ENCODE results near the gene GRIP1.

The GRIP1 gene

GRCh38 chr12:66497008-66497897 is 181.6 kb downstream of the GRIP1 start:
- no peak overlapping the region for H3K27ac ChIP-seq
- POLR2A ChIA-PET (ENCODE audit: low non-redundant PET): no interaction called here
- CTCF ChIA-PET: no interaction called here
- no peak for TF ChIP-seq CTCF (conservative IDR thresholded peaks at IDR 0.05; ENCODE audit: low read depth)
- no peak for DNase-seq (ENCODE audit: low spot score)

- ChIA-PET POLR2A (ENCODE audit: low non-redundant PET) (no interaction called here), CTCF (no interaction called here)
- DNase-seq (ENCODE audit: low spot score): no peak
- H3K27ac ChIP-seq: no peak overlapping the region
- TF ChIP-seq CTCF (conservative IDR thresholded peaks at IDR 0.05; ENCODE audit: low read depth): no peak
Measured at GRCh38 chr12:66496595-66496994, 182.3 kb downstream of the GRIP1 start.

- ChIA-PET CTCF (interaction anchor here (0.6 to 1.0 kb wide), 2 partner anchors 199 to 1210 kb away, joined by 4 to 6 read pairs; no protein-coding TSS in a partner anchor), POLR2A (ENCODE audit: low non-redundant PET) (no interaction called here)
- DNase-seq (ENCODE audit: low spot score): no peak
- H3K27ac ChIP-seq: no peak overlapping the region
- no peak for TF ChIP-seq CTCF (conservative IDR thresholded peaks at IDR 0.05; ENCODE audit: low read depth)
Measured at GRCh38 chr12:66495709-66496108, 183.2 kb downstream of the GRIP1 start.

DNA sequence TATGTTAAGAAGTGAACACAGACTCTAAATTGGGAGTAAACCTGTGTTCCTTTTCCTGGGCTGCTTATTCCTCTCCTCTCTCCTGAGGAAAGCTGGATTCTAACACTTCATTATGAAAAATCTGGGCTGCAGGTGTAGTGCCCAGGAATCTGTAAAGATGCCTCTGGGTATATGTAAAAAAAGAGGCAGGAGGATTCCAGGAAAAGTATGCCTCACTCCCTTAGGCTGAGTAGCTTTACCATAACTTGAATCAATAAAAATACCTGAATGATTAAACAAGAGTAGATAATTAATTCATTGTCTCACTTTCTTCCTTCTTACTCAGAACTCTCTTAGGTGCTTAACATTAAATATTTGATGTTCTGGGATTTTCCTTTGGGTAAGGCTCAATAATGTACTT is 185.1 kb downstream of the GRIP1 start:
- no peak for TF ChIP-seq CTCF (conservative IDR thresholded peaks at IDR 0.05; ENCODE audit: low read depth)
- POLR2A ChIA-PET (ENCODE audit: low non-redundant PET): no interaction called here
- CTCF ChIA-PET: interaction anchor here (0.7 kb wide), 1 partner anchor 28 kb away, joined by 4 read pairs; no protein-coding TSS in a partner anchor
- no peak for DNase-seq (ENCODE audit: low spot score)
- no peak overlapping the region for H3K27ac ChIP-seq

DNA sequence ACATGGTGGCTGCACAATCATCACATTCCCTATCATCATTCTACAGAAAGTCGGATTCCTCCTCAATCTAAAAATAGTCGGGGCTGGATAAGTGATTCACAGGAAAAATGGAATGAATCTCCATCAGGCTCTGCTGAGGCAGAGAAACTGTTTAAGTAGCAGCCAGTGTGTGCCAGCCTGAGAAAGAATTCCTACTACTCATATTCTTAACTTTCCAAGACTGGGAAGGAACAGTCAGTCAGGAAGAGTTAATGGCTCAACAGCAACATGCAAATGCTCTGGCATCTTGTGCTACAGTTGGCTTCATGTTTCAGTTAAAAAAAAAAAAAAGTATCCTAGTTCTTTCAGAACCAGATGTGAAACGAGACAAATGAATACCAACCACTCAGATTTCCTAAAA is 187.0 kb downstream of the GRIP1 start:
- POLR2A ChIA-PET (ENCODE audit: low non-redundant PET): no interaction called here
- CTCF ChIA-PET: no interaction called here
- no peak overlapping the region for H3K27ac ChIP-seq
- no peak for TF ChIP-seq CTCF (conservative IDR thresholded peaks at IDR 0.05; ENCODE audit: low read depth)
- DNase-seq (ENCODE audit: low spot score): no peak

DNA sequence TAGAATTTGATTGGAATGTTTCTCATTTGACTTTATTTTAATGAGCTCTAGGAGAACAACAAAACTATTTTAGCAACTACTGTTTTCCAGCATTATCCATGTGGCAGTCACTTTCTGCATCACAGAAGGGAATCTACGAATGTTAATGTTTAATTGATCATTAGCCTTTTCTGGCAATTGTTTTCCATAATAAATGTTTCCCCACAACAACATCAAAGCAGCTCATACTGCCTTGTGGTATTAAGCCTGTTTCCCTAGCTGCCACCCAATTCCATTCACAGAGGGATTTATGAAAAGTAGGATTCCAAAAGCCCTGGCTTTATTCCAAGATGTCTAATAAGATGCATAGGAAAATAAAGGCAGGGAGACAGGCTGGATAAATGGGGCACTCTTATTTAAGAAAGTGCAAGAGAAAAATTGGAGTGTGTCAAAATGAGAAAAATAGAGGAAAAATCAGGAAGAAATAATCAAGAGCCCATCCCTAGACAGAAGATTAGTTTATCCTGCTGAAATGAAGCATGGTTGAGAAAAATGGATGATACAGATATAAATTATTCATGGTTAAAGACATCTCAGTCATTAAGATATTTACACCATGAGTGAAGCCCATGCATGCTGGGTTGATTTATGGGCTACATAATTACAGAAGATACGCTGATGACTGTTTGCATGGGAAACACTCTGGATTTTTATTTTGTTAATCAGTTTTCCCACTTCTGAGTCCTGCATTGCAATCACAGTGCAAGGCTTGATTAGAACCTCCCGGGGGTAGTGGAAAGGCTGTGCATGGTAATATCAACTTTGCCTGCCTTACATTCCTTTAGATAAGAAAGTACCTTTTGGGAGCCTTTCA is 196.3 kb downstream of the GRIP1 start:
- ChIA-PET POLR2A (ENCODE audit: low non-redundant PET) (no interaction called here), CTCF (no interaction called here)
- no peak overlapping the region for H3K27ac ChIP-seq
- DNase-seq (ENCODE audit: low spot score): no peak
- TF ChIP-seq CTCF (conservative IDR thresholded peaks at IDR 0.05; ENCODE audit: low read depth): no peak

Measured in RWPE1 (cell line).